Stimulated activated CD4-positive, alpha-beta T cell treated with anti-CD3 and anti-CD28 coated beads, Interleukin-15, amount 100 ng/mL, for 1 hour (primary cell): ENCODE measurements around the gene MPHOSPH8.
"Not testable (repeated sequence)": the region's sequence is repeated elsewhere in the genome, so short reads cannot be mapped to it uniquely, and the experiment has no call there.

Experiments used
- DNase-seq, 2 donors: peaks; one replicate each; pipeline ENCODE4 v3.0.0-alpha.2; 2020; ENCODE audit warnings: low read depth in 1 of 2, low spot score in 1 of 2

Gene MPHOSPH8

GRCh38 chr13:19632915-19633478, 462 bp upstream of the MPHOSPH8 start:
- no peak for DNase-seq

DNA sequence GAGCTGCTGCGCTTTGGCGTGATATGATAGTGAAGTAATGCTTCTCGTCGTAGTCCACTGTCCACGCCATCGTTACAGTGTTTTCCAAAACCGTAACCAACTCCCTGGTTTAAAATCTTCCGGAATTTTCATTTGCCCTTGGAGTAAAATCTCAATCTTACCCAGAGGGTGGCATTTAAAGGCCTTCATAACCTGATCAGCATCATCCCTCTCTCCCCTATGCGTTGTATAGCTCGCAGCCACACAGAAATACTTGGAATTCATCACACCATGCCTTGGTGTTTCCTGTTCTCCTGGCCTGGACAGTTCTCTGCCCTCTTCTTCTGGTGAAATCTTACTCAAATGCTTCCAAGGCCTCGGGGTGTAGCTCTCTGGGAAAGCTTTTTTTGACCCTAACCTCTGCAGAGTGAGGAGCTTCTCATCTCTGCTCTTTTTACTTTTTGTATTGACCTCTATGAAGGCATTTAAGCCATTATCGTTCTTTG, 839 bp downstream of the MPHOSPH8 start:
- DNase-seq: no peak

DNA sequence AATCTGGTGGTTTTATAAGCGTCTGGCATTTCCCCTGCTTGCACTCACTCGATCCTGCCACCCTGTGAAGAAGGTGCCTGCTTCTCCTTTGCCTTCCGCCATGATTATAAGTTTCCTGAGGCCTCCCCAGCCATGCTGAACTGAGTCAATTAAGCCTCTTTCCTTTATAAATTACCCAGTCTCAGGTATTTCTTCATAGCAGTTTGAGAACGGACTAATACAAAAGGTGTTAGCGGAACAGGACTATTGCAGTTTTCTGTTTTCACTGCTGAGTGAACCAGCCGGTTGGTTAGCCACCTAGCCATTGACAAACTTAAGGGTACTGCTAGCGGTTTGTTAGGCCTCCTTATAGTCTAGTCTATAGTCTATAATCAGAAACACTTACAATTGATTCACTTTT, 2.5 kb downstream of the MPHOSPH8 start:
- not testable (repeated sequence) for DNase-seq

GRCh38 chr13:19643652-19644051, 10.2 kb downstream of the MPHOSPH8 start:
- no peak for DNase-seq

DNA sequence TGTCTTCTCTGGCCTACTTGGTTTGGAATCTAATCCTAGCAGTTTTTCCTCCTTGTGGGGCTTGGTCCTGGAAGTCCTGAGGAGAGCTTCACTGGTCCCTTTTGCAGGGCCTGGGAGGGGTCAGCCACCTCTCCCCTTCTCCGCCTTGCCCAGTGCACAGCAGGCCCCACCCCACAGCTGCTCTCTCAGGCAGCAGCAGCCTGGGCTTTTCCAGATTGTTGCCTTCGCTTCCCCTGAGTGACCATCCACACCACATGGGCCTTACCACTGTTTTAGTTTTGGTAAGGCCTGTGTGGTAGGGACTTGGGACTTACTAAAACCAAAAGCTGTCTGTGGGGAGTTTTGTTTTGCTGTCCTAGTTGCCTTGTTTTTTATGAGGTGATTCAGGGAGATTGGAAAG, 11.5 kb downstream of the MPHOSPH8 start:
- no peak for DNase-seq

DNA sequence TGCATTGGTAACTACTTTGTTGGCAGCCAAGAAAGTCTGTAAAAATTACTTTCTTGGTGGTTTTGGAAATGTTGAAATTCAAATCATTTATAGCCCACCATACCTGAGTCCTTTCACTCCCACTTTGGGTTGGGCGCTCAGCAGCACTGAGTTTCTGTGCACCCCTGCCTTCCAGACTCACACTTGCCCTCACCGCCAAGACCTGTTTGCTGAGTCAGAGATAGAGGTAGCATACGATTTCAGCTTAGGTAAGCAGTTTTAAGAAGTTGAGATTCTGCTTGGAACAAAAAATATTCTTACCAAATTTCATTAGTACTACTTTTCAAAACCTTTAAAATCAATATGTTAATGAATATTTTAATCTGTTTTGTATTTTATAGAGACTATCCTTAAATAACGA, 12.6 kb downstream of the MPHOSPH8 start:
- no peak for DNase-seq

DNA sequence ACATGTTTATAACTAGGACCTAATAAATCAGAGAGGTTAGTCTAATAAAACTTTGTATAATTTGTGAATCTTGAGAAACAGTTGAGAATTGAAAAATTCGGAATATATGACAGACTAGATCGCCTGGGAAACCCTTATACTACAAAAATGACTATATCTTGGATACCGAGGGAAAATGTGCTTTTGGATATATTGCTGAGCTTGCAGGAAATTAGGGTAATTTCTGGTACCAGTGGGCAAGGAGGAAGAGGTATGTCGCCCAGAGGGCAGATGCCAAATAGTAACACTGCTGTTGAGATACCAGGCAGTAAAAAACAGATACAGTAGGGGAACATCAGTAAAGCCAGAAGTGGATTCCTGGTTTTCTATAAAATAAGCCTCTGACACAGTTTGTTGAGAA, 17.3 kb downstream of the MPHOSPH8 start:
- no peak for DNase-seq

GRCh38 chr13:19657872-19658591, 24.6 kb downstream of the MPHOSPH8 start:
- no peak for DNase-seq

- no peak for DNase-seq
Observed at GRCh38 chr13:19658831-19659230, 25.4 kb downstream of the MPHOSPH8 start.

DNA sequence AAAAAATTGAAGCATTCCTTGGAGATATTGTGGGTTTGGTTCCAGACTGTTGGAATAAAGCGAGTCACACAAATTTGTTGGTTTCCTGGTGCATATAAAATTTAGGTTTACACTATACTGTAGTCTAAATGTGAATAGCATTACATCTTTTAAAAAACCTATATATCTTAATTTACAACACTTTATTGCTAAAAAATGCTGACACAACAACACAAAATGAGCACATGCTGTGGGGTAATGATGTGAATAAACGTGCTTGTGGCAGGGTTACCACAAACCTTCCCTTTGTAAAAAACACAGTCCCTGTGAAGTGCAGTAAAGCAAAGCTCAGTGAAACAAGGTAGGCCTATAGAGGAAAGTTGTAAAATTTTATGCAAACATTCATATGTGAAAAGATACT, 27.7 kb downstream of the MPHOSPH8 start:
- no peak for DNase-seq

DNA sequence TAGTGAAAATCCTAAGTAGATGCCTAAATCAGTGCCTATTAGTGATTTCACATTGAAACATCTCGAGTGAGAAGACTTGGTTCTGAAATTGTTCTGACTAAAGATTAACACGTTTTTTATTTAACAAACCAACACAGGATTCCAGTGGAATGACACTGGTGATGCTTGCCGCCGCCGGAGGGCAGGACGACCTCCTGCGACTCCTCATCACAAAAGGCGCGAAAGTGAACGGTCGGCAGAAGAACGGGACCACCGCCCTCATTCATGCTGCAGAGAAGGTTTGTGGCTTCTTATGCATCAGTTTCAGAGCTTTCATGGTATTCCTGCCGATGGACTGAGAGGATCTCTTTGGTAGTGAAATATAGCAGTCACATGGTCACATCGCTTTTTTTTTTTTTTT, 28.1 kb downstream of the MPHOSPH8 start:
- no peak for DNase-seq

DNA sequence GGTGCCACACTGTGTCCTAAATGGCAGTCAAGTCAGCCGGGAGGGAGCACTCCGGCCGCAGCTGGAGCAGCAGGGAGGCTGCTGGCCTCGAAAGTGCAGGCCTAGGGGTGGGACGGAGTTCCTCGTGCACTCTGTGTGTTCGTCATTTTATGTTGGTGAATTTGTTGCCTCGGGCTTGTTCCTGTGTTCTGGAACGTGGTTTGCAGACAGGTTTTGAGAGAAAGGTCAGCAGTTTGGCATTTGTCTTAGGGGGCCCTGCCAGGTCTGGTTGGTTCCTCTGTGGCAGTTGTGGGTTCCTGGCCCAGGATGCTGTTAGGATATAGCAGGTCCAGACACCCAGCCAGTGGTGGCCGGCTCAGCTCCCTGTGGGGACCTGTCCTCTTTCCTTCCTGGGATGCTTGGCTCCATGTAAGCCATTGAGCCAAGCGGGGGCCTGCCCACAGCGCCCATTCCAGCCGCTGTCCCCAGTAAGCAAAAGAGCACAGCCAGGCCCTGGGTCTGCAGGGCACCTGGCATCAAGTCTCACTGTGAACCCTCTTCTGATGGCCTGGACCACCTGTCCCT, 30.0 kb downstream of the MPHOSPH8 start:
- no peak for DNase-seq

DNA sequence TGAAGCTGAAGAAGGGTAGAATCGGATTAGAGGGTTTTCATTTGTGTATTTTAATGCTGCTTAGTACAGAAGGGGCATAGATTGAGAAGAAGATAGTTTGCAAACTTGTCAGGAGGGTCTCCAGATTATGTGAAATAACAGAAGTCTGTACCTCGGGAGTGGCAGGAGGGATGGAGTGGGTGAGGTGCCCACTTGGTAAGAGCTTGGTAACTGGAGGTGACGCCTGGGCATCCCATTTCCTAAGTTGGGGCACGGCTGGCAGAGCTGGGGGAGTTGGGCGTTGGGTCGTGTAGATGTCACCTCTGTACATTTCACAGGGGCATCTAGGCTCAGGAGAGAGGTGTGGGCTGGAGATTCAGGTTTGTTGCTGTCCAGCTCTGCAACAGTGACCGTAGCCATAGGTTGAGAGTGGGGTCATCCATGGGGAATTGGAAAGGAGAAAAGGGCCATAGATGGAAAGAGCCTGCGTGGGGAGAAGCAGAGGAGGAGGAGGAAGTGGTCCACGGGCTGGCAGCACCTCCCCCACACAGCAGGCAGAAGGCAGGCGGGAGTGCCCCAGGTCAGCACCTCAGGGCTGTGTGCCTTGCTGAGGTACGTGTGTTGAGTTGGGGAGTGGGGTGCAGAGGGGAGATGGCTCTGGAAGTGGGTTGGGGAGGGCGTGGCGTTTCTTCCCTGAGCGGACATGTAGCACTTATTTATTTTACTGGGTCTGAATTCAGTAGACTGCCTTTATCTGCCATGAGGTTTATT, 31.2 kb downstream of the MPHOSPH8 start:
- no peak for DNase-seq

- no peak for DNase-seq
Observed at GRCh38 chr13:19665427-19665859, 32.0 kb downstream of the MPHOSPH8 start.

GRCh38 chr13:19668778-19669177, 35.3 kb downstream of the MPHOSPH8 start:
- no peak for DNase-seq

DNA sequence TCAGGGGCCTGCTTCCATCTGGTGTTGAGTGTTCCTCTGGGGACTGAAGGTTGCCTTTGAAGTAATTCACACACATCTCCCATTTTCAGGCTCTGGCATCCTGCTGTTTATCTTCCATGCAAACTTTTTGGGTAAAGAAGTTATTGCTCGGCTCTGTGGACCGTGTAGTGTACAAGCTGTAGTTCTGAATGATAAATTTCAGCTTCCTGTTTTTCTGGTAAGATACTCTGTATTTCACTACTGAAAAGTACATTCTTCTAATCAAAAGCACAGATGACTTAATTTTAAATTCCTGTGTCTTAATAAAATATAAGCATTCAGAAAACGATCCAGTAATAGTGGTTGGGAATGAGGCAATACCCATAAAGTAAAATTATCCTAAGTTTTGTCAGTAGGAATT, 36.7 kb downstream of the MPHOSPH8 start:
- DNase-seq: no peak

GRCh38 chr13:19672990-19673389, 39.5 kb downstream of the MPHOSPH8 start:
- no peak for DNase-seq

DNA sequence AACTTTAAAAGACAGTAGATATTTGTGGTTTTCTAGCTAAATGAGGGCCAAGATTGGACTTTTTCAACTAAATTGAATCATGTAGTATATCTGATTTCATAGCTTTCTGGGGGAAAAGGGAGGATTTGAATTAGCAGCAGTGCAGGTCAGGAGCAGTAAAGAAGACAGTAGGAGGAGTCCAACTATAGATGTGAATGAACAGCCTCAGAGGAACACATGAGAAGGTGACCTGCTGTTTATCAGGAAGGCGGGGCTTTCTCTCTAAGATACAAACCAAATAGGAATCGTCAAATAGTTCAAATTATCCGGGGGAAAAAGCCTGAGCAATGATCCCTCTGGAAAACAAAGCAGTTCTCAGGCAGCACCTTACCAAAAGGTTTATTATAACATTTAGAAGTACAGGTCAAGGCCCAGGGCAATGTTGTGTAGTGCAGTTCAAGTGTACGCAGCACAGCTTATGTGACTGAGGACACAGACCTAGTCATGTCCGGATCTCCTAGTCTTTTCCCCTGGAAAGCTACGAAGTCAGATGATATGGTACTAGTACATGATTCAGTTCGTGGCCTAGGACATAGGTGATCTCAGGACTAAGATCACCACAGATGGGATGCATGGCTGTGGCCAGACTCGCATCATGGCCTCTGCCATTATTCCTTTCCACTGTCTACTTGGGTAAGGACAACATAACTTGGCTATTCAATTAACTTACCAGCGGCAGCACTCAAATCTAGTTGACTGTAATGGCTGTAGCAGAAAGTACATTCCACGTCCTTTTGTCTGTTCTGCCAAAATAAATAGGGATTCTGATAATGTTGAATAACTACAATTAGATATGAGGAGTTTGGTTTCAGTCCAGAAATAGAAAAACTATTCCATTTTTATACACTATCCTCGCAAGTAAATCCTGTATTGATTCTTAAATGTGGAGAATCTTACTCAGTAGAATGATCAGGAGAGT, 40.3 kb downstream of the MPHOSPH8 start:
- DNase-seq: no peak

- DNase-seq: no peak
Observed at GRCh38 chr13:19674898-19675297, 41.4 kb downstream of the MPHOSPH8 start.

GRCh38 chr13:19676168-19676567, 42.7 kb downstream of the MPHOSPH8 start:
- DNase-seq: no peak

- DNase-seq: no peak
Observed at GRCh38 chr13:19680751-19681150, 47.3 kb downstream of the MPHOSPH8 start.
